HepG2 (cell line): ENCODE results near the gene CDKN1C. TPM values are rescaled to one million over a fixed set of nuclear protein-coding genes. Genes with fewer than 3 reads are reported as not detected.

Source experiments
- CHCHD3 ChIP-seq: sonication (generic); formaldehyde crosslinking; IDR thresholded peaks from 2 replicates; pipeline ENCODE4 v1.8.0; 2022; ENCODE audit warnings: mild to moderate bottlenecking, missing genetic modification reagents, moderate library complexity
- ESRRA ChIP-seq: sonication (generic); formaldehyde crosslinking; IDR thresholded peaks from 2 replicates; pipeline ENCODE4 v1.5.1; 2020; ENCODE audit warnings: mild to moderate bottlenecking, low read depth, missing genetic modification reagents
- FOXP1 ChIP-seq, 2 experiments: fragments of 450-650 bp in 1 of 2; IDR thresholded peaks; 2 replicates each; pipeline ENCODE4 v1.6.1; 2017 to 2018; ENCODE audit warnings: antibody characterized with exemption in 1 of 2
- PREB ChIP-seq: sonication (generic); formaldehyde crosslinking; IDR thresholded peaks from 2 replicates; pipeline ENCODE4 v1.4.0; 2020; ENCODE audit warnings: missing genetic modification reagents
- PRPF4 ChIP-seq: fragments of 200-400 bp; formaldehyde crosslinking; IDR thresholded peaks from 2 replicates; pipeline ENCODE4 v1.6.1; 2016; ENCODE audit warnings: low read length, low read depth; ENCODE audit not compliant: poor library complexity, severe bottlenecking
- REXO4 ChIP-seq: sonication (generic); formaldehyde crosslinking; IDR thresholded peaks from 2 replicates; pipeline ENCODE4 v1.8.0; 2022; ENCODE audit warnings: missing genetic modification reagents, mild to moderate bottlenecking, borderline replicate concordance
- RFXANK ChIP-seq: IDR thresholded peaks from 2 replicates; pipeline ENCODE4 v1.6.1; 2016
- ZBTB40 ChIP-seq, 2 experiments: fragments of 450-650 bp in 1 of 2; sonication (generic) in 1 of 2; formaldehyde crosslinking in 1 of 2; IDR thresholded peaks; 2 replicates each; pipeline versions ENCODE4 v1.6.1 to v1.8.0; 2016 to 2022; ENCODE audit warnings: antibody characterized with exemption in 1 of 2, mild to moderate bottlenecking in 1 of 2, missing genetic modification reagents in 1 of 2
- ZFP36 ChIP-seq: fragments of 150-350 bp; IDR thresholded peaks from 2 replicates; pipeline ENCODE4 v1.6.1; 2018; ENCODE audit warnings: borderline replicate concordance, low read length, low read depth; ENCODE audit not compliant: partially characterized antibody
- ZFP36L1 ChIP-seq: sonication (generic); formaldehyde crosslinking; IDR thresholded peaks from 2 replicates; pipeline ENCODE4 v1.8.0; 2022; ENCODE audit warnings: mild to moderate bottlenecking, missing genetic modification reagents, moderate library complexity
- ZNF441 ChIP-seq: sonication (generic); formaldehyde crosslinking; IDR thresholded peaks from 2 replicates; pipeline ENCODE4 v1.7.0; 2021; ENCODE audit warnings: missing genetic modification reagents, borderline replicate concordance
- ZNF589 ChIP-seq: sonication (generic); formaldehyde crosslinking; conservative IDR thresholded peaks from 2 replicates; pipeline ENCODE4 v1.8.0; 2022; ENCODE audit warnings: mild to moderate bottlenecking, moderate library complexity, missing genetic modification reagents
- ZNF724P ChIP-seq: sonication (generic); formaldehyde crosslinking; IDR thresholded peaks from 2 replicates; pipeline ENCODE4 v1.8.0; 2022; ENCODE audit warnings: missing genetic modification reagents, borderline replicate concordance
- ZNF891 ChIP-seq: sonication (generic); formaldehyde crosslinking; IDR thresholded peaks from 2 replicates; pipeline ENCODE4 v1.5.0; 2020; ENCODE audit warnings: mild to moderate bottlenecking, missing genetic modification reagents
- polyA plus RNA-seq, 8 experiments: library from polyadenylated mRNA; depleted of rRNA in 3 of 8; stranded (reverse) in 7 of 8; unstranded in 1 of 8; fragments of >200 nt; fragmentation: Illumina TruSeq in 4 of 8; extraction: Trizol in 4 of 8; gene quantifications; 2 replicates each; pipeline versions ENCODE4 v1.2.1 to v1.2.3, GENCODE V29; 2011 to 2016; ENCODE audit warnings: low read depth in 4 of 8, missing spikeins in 1 of 8, mixed read lengths in 1 of 8; ENCODE audit not compliant: insufficient read depth in 1 of 8
- total RNA-seq, 5 experiments: library from RNA; depleted of rRNA; stranded (reverse); fragments of >200 nt; fragmentation: Illumina TruSeq; extraction: Trizol; gene quantifications; 2 replicates each; pipeline ENCODE4 v1.2.3, GENCODE V29; 2016; ENCODE audit warnings: low read depth in 1 of 5
- TF ChIP-seq, protein P1 (sequence below): sonication (generic); formaldehyde crosslinking; IDR thresholded peaks from 2 replicates; pipeline ENCODE4 v1.5.1; 2020; ENCODE audit warnings: missing genetic modification reagents, mild to moderate bottlenecking, borderline replicate concordance

Gene CDKN1C
- total and polyA plus RNA-seq, 2 of the 13 experiments (the other 11 are each of a cell fraction or from before 2014, with no cell fraction given): not detected

DNA sequence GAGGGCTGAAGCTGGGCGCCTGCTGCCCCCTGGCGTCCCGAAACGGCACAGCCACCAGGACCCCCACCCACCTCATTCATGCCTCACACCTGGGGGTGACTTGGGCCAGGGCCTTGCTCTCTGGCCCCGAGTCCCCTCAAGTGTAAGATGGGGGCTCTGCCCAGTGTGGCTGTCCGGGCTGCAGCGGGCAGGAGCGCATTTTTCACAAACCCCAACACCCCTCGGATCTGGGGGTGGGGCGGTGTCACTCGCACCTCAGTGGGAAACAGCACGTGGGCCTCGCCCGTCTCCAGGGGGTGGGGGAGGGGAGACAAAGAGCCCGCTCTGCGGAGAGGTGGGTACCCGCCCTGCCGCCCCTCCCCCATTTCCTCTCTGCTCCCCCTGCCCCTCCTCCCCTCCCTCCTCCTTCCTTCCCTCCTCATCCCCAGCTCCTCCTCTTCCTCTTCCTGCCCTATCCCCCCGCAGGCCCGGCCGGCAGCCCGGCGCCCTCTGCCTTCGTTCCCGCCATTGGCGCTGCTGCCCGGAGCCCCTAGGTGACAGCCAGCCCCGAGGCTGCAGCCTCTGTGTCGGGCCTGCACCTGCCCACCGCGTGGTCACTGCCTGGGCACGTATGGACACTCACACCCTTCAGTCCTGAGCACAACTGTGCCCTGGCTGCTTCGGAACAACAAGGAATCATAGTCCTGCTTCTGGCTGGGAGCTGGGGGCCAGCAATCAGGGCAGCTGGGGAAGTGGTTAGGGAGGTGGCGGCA, 6.8 kb upstream of the CDKN1C start (continued):
- TF ChIP-seq ZBTB40 (IDR thresholded peaks at IDR 0.05): no peak
- TF ChIP-seq ZBTB40 (CRISPR knock-in tag; IDR thresholded peaks at IDR 0.05): no peak
- no peak for TF ChIP-seq ZNF891
- no peak for TF ChIP-seq CHCHD3 (CRISPR knock-in tag)
- TF ChIP-seq FOXP1 (IDR thresholded peaks at IDR 0.05): no peak
- TF ChIP-seq FOXP1 (CRISPR knock-in tag; IDR thresholded peaks at IDR 0.05): no peak
- TF ChIP-seq, protein P1, sequence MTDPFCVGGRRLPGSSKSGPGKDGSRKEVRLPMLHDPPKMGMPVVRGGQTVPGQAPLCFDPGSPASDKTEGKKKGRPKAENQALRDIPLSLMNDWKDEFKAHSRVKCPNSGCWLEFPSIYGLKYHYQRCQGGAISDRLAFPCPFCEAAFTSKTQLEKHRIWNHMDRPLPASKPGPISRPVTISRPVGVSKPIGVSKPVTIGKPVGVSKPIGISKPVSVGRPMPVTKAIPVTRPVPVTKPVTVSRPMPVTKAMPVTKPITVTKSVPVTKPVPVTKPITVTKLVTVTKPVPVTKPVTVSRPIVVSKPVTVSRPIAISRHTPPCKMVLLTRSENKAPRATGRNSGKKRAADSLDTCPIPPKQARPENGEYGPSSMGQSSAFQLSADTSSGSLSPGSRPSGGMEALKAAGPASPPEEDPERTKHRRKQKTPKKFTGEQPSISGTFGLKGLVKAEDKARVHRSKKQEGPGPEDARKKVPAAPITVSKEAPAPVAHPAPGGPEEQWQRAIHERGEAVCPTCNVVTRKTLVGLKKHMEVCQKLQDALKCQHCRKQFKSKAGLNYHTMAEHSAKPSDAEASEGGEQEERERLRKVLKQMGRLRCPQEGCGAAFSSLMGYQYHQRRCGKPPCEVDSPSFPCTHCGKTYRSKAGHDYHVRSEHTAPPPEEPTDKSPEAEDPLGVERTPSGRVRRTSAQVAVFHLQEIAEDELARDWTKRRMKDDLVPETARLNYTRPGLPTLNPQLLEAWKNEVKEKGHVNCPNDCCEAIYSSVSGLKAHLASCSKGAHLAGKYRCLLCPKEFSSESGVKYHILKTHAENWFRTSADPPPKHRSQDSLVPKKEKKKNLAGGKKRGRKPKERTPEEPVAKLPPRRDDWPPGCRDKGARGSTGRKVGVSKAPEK (CRISPR knock-in tag): no peak
- no peak for TF ChIP-seq ZNF589 (CRISPR knock-in tag)
- no peak for TF ChIP-seq ESRRA
- no peak for TF ChIP-seq ZNF441
- no peak for TF ChIP-seq REXO4 (CRISPR knock-in tag)
- no peak for TF ChIP-seq PRPF4
- no peak for TF ChIP-seq ZFP36L1 (CRISPR knock-in tag)
- no peak for TF ChIP-seq ZFP36
- TF ChIP-seq PREB: no peak
- no peak for TF ChIP-seq ZNF724P (CRISPR knock-in tag)
- TF ChIP-seq RFXANK: no peak
